A549 (cell line): ENCODE data around the gene PARD3B. TPM values are rescaled to one million over a fixed set of nuclear protein-coding genes. Genes with fewer than 3 reads are reported as not detected.

Experiments used
- ATAC-seq, 2 experiments: fragments of 200-7000 bp in 1 of 2; fragments of >200 bp in 1 of 2; cut with Nextera tagmentation in 1 of 2; cut with Tn5 transposase in 1 of 2; 3 replicates each; pipeline versions ENCODE4 v1.8.0 to v1.9.1; 2018 to 2020; ENCODE audit warnings: mild to moderate bottlenecking in 1 of 2, moderate library complexity in 1 of 2
- CTCF ChIA-PET: fragments of 300-600 bp; sonication (Branson Sonifier 250); formaldehyde crosslinking; extraction: SDS; loops from one replicate; lab custom pipeline; 2021; ENCODE audit warnings: antibody characterized with exemption, inconsistent platforms; lab: Yijun Ruan, JAX
- POLR2A ChIA-PET: fragments of 350-600 bp; formaldehyde crosslinking; extraction: SDS; loops from one replicate; lab custom pipeline; 2021; ENCODE audit warnings: antibody characterized with exemption, inconsistent platforms; lab: Yijun Ruan, JAX
- DNase-seq, 2 experiments: peaks; one replicate each; pipeline versions ENCODE4 v3.0.0 to v3.0.0-alpha.2; 2011 to 2016; ENCODE audit warnings: low read depth in 1 of 2, low spot score in 1 of 2
- FAIRE-seq: peaks from 2 replicates; lab custom pipeline; 2011; peaks lifted over from hg19 to GRCh38; lab: Jason Lieb, UNC
- H3K27ac ChIP-seq, 2 experiments: fragments of >200 bp; sonication (Bioruptor Twin); formaldehyde crosslinking; 3 replicates each; pipeline ENCODE4 v1.5.1; 2016 to 2017
- H3K4me1 ChIP-seq: fragments of >200 bp; sonication (Bioruptor Twin); formaldehyde crosslinking; 3 replicates; pipeline ENCODE4 v1.6.1; 2016
- H3K4me2 ChIP-seq: fragments of >200 bp; sonication (Bioruptor Twin); formaldehyde crosslinking; 3 replicates; pipeline ENCODE4 v1.6.1; 2016
- H3K4me3 ChIP-seq: fragments of >200 bp; sonication (Bioruptor Twin); formaldehyde crosslinking; 3 replicates; pipeline ENCODE4 v1.5.1; 2016
- H3K9me3 ChIP-seq: fragments of >200 bp; sonication (Bioruptor Twin); formaldehyde crosslinking; 3 replicates; pipeline ENCODE4 v1.6.1; 2016
- BCL3 ChIP-seq: fragments of >200 bp; sonication (Bioruptor Twin); formaldehyde crosslinking; IDR thresholded peaks from 3 replicates; pipeline ENCODE4 v1.6.1; 2016
- BHLHE40 ChIP-seq: IDR thresholded peaks from 2 replicates; pipeline ENCODE4 v1.6.1; 2012; ENCODE audit warnings: low read depth, low read length, inconsistent platforms
- CBX8 ChIP-seq: fragments of 200-600 bp; sonication (generic); IDR thresholded peaks from 2 replicates; pipeline ENCODE4 v1.6.1; 2016
- CHD2 ChIP-seq: fragments of 150-350 bp; IDR thresholded peaks from 2 replicates; pipeline ENCODE4 v1.6.1; 2014; ENCODE audit warnings: low read length; ENCODE audit not compliant: partially characterized antibody
- CHD4 ChIP-seq: fragments of 200-600 bp; sonication (generic); IDR thresholded peaks from 2 replicates; pipeline ENCODE4 v1.6.1; 2016; ENCODE audit warnings: antibody characterized with exemption, mild to moderate bottlenecking, borderline replicate concordance
- CTCF ChIP-seq: fragments of >200 bp; sonication (Bioruptor Twin); formaldehyde crosslinking; IDR thresholded peaks from 3 replicates; pipeline ENCODE4 v1.5.1; 2016
- E2F6 ChIP-seq: IDR thresholded peaks from 2 replicates; pipeline ENCODE4 v1.6.1; 2012; ENCODE audit warnings: low read depth, borderline replicate concordance
- ESRRA ChIP-seq: fragments of 150-350 bp; IDR thresholded peaks from 2 replicates; pipeline ENCODE4 v1.6.1; 2014; ENCODE audit warnings: mild to moderate bottlenecking, low read length, borderline replicate concordance
- FOSB ChIP-seq: fragments of 250-450 bp; sonication (Bioruptor Pico); IDR thresholded peaks from 2 replicates; pipeline ENCODE4 v1.5.0; 2020; ENCODE audit warnings: mild to moderate bottlenecking, moderate library complexity
- FOSL2 ChIP-seq, 2 experiments: fragments of 450-650 bp in 1 of 2; fragments of >200 bp in 1 of 2; sonication (Bioruptor Twin) in 1 of 2; formaldehyde crosslinking; IDR thresholded peaks; 2 replicates each; pipeline versions ENCODE4 v1.5.0 to v1.6.1; 2016 to 2020; ENCODE audit warnings: mild to moderate bottlenecking in 1 of 2, moderate library complexity in 1 of 2
- GATA3 ChIP-seq: IDR thresholded peaks from 2 replicates; pipeline ENCODE4 v1.6.1; 2012; ENCODE audit warnings: borderline replicate concordance
- HES2 ChIP-seq: fragments of >200 bp; sonication (Bioruptor Twin); formaldehyde crosslinking; IDR thresholded peaks from 2 replicates; pipeline ENCODE4 v1.6.1; 2016
- HOXA7 ChIP-seq: fragments of 250-450 bp; sonication (Bioruptor Pico); IDR thresholded peaks from 2 replicates; pipeline ENCODE4 v1.5.0; 2020; ENCODE audit warnings: mild to moderate bottlenecking, moderate library complexity
- HOXB5 ChIP-seq: fragments of 250-450 bp; sonication (Bioruptor Pico); IDR thresholded peaks from 2 replicates; pipeline ENCODE4 v1.5.0; 2020; ENCODE audit warnings: mild to moderate bottlenecking, moderate library complexity
- KDM1A ChIP-seq: fragments of 200-600 bp; sonication (generic); IDR thresholded peaks from 2 replicates; pipeline ENCODE4 v1.6.1; 2016; ENCODE audit warnings: low read depth, mild to moderate bottlenecking
- KDM5A ChIP-seq: fragments of 200-600 bp; sonication (generic); IDR thresholded peaks from 2 replicates; pipeline ENCODE4 v1.6.1; 2016; ENCODE audit warnings: antibody characterized with exemption, mild to moderate bottlenecking
- MAFK ChIP-seq: fragments of 450-650 bp; IDR thresholded peaks from 2 replicates; pipeline ENCODE4 v1.6.1; 2014; ENCODE audit not compliant: partially characterized antibody
- MAX ChIP-seq: IDR thresholded peaks from 2 replicates; pipeline ENCODE4 v1.6.1; 2012
- MAZ ChIP-seq: fragments of 150-350 bp; IDR thresholded peaks from 2 replicates; pipeline ENCODE4 v1.6.1; 2014; ENCODE audit warnings: antibody characterized with exemption, low read depth, low read length, borderline replicate concordance
- MYC ChIP-seq: IDR thresholded peaks from 2 replicates; pipeline ENCODE4 v1.6.1; 2012; ENCODE audit warnings: mild to moderate bottlenecking, inconsistent platforms, low read length, improper control_type of control experiment, borderline replicate concordance
- NFE2L2 ChIP-seq: fragments of 150-350 bp; conservative IDR thresholded peaks from 2 replicates; pipeline ENCODE4 v1.6.1; 2014; ENCODE audit warnings: low read length
- NPAS2 ChIP-seq: fragments of 250-450 bp; sonication (Bioruptor Pico); IDR thresholded peaks from 2 replicates; pipeline ENCODE4 v1.8.0; 2022; ENCODE audit warnings: mild to moderate bottlenecking, moderate library complexity, borderline replicate concordance
- NR3C1 ChIP-seq: fragments of >200 bp; sonication (Bioruptor Twin); formaldehyde crosslinking; IDR thresholded peaks from 3 replicates; pipeline ENCODE4 v1.6.1; 2017
- PHF8 ChIP-seq: fragments of 200-600 bp; sonication (generic); IDR thresholded peaks from 2 replicates; pipeline ENCODE4 v1.6.1; 2016; ENCODE audit warnings: low read depth, mild to moderate bottlenecking, antibody characterized with exemption, moderate library complexity, borderline replicate concordance
- POLR2AphosphoS2 ChIP-seq: conservative IDR thresholded peaks from 2 replicates; pipeline ENCODE4 v1.6.1; 2012; ENCODE audit warnings: low read length, improper control_type of control experiment, inconsistent platforms
- RFX5 ChIP-seq: fragments of 450-650 bp; IDR thresholded peaks from 2 replicates; pipeline ENCODE4 v1.7.1; 2014; ENCODE audit warnings: antibody characterized with exemption, mild to moderate bottlenecking, moderate library complexity
- SMC3 ChIP-seq: fragments of >200 bp; sonication (Bioruptor Twin); formaldehyde crosslinking; IDR thresholded peaks from 3 replicates; pipeline ENCODE4 v1.6.1; 2018; ENCODE audit warnings: inconsistent platforms
- SREBF2 ChIP-seq: fragments of 450-650 bp; IDR thresholded peaks from 2 replicates; pipeline ENCODE4 v1.6.1; 2014; ENCODE audit warnings: mild to moderate bottlenecking, moderate library complexity
- TFCP2L1 ChIP-seq: fragments of 250-450 bp; sonication (Bioruptor Pico); IDR thresholded peaks from 2 replicates; pipeline ENCODE4 v1.5.0; 2021; ENCODE audit warnings: mild to moderate bottlenecking
- TP53 ChIP-seq: fragments of 250-450 bp; sonication (Bioruptor Pico); IDR thresholded peaks from 2 replicates; pipeline ENCODE4 v1.5.0; 2021; ENCODE audit warnings: mild to moderate bottlenecking, moderate library complexity
- ZNF302 ChIP-seq: fragments of 250-450 bp; sonication (Bioruptor Pico); IDR thresholded peaks from 2 replicates; pipeline ENCODE4 v1.9.0; 2021; ENCODE audit warnings: inconsistent platforms, mild to moderate bottlenecking, moderate library complexity
- ZSCAN20 ChIP-seq: fragments of 250-450 bp; sonication (Bioruptor Pico); IDR thresholded peaks from 2 replicates; pipeline ENCODE4 v1.8.0; 2022; ENCODE audit warnings: mild to moderate bottlenecking, moderate library complexity
- WGBS: methylation state at CpG from one replicate; pipeline ENCODE4 v1.1.6; 2017; ENCODE audit errors: missing lambda C conversion rate; 5-methylcytosine and 5-hydroxymethylcytosine counted together
- polyA plus RNA-seq, 4 experiments: library from polyadenylated mRNA; depleted of rRNA in 3 of 4; stranded (reverse); fragments of >200 nt; fragmentation: RNase III in 1 of 4; extraction: RNeasy Plus Mini Kit Qiagen cat#74134 plus additional on column Dnase treatment in 1 of 4; gene quantifications; 2 replicates in 3 of 4; 3 replicates in 1 of 4; pipeline ENCODE4 v1.2.3, GENCODE V29; 2011 to 2017

Gene PARD3B
- polyA plus RNA-seq, 2 of the 4 experiments (the other 2 are of a cell fraction), result 1.2 to 2.4 TPM

GRCh38 chr2:205270689-205271088, 725.4 kb downstream of the PARD3B start:
- FAIRE-seq, result no peak
- DNase-seq, result no peak
- TF ChIP-seq SREBF2, result no peak
- TF ChIP-seq ZNF302 (CRISPR knock-in tag), result no peak
- TF ChIP-seq POLR2AphosphoS2, result no peak
- TF ChIP-seq KDM5A, result no peak
- TF ChIP-seq NFE2L2, result no peak
- TF ChIP-seq NPAS2 (CRISPR knock-in tag), result no peak
- 57% methylated on average over 4 of the region's 4 CpGs for WGBS
- Histone ChIP-seq H3K4me2 (no peak overlapping the region), H3K27ac (no peak overlapping the region), H3K9me3 (no peaks in the 10 kb centered on the region), H3K4me3 (no peak overlapping the region), H3K4me1 (peaks cover 14% of the 10 kb centered on the region)
- no peak for ATAC-seq
- ChIA-PET POLR2A (no interaction called here), CTCF (no interaction called here)

GRCh38 chr2:205273148-205273547, 727.9 kb downstream of the PARD3B start:
- ChIA-PET CTCF (no interaction called here), POLR2A (interaction anchor here (0.7 kb wide), 1 partner anchor 235 kb away, joined by 3 read pairs; no protein-coding TSS in a partner anchor)
- TF ChIP-seq CTCF (no peak), PHF8 (no peak), HOXB5 (CRISPR knock-in tag) (no peak), CHD2 (no peak), KDM1A (no peak), CBX8 (no peak), GATA3 (no peak), NR3C1 (no peak), POLR2AphosphoS2 (no peak), FOSB (CRISPR knock-in tag) (no peak), MYC (no peak)
- ATAC-seq (0 out of 6 replicates have a peak, but pooled peaks of 1 of the 2 experiments have one; percentile 13), DNase-seq (no peak), FAIRE-seq (no peak)
- peak overlapping the region in 1 of 2 experiments; percentile 16; a peak in 1 of 6 replicates for H3K27ac ChIP-seq
- H3K4me1 ChIP-seq, result peaks cover 14% of the 10 kb centered on the region
- WGBS, result 54% methylated on average over 2 of the region's 2 CpGs
- no peak overlapping the region for H3K4me3 ChIP-seq
- H3K4me2 ChIP-seq, result peak overlapping the region; percentile 38
- no peaks in the 10 kb centered on the region for H3K9me3 ChIP-seq

GRCh38 chr2:205273627-205274026, 728.4 kb downstream of the PARD3B start:
- FAIRE-seq (no peak), DNase-seq (peak; percentile 3 to 48), ATAC-seq (peak; percentile 70 to 77; a peak in 5 of 6 replicates)
- Histone ChIP-seq H3K27ac (no peak overlapping the region), H3K4me1 (peaks cover 14% of the 10 kb centered on the region), H3K4me3 (no peak overlapping the region), H3K9me3 (no peaks in the 10 kb centered on the region), H3K4me2 (peak overlapping the region; percentile 38)
- POLR2A ChIA-PET, result interaction anchor here (0.7 kb wide), 1 partner anchor 234 kb away, joined by 3 read pairs; no protein-coding TSS in a partner anchor
- CTCF ChIA-PET, result no interaction called here
- WGBS, result 15% methylated on average over 3 of the region's 3 CpGs
- TF ChIP-seq SMC3, result no peak
- no peak for TF ChIP-seq KDM1A
- TF ChIP-seq GATA3, result peak; percentile 56
- TF ChIP-seq ESRRA, result no peak
- TF ChIP-seq MAX, result no peak
- TF ChIP-seq MAZ, result no peak
- TF ChIP-seq CBX8, result no peak
- TF ChIP-seq NPAS2 (CRISPR knock-in tag), result no peak
- no peak for TF ChIP-seq HOXA7 (CRISPR knock-in tag)
- no peak for TF ChIP-seq ZNF302 (CRISPR knock-in tag)
- no peak for TF ChIP-seq TFCP2L1 (CRISPR knock-in tag)
- no peak for TF ChIP-seq ZSCAN20 (CRISPR knock-in tag)
- no peak for TF ChIP-seq CHD4
- no peak for TF ChIP-seq MAFK
- no peak for TF ChIP-seq BHLHE40
- TF ChIP-seq E2F6, result no peak
- no peak for TF ChIP-seq BCL3
- no peak for TF ChIP-seq TP53 (CRISPR knock-in tag)
- TF ChIP-seq CHD2, result no peak
- no peak for TF ChIP-seq NFE2L2
- TF ChIP-seq HES2, result no peak
- peak; percentile 56; the same call in 1 of the 2 replicates for TF ChIP-seq FOSL2 (IDR thresholded peaks at IDR 0.05)
- peak; percentile 64 for TF ChIP-seq FOSL2 (CRISPR knock-in tag; IDR thresholded peaks at IDR 0.05)
- no peak for TF ChIP-seq RFX5
